Right hindlimb (tissue), 1 donor: ENCODE measurements around the gene FBXW7.

Experiments used
- DNase-seq: peaks from one replicate; pipeline ENCODE4 v3.0.0-alpha.2; 2018

The FBXW7 gene

GRCh38 chr4:152273343-152273742 lies 262.5 kb downstream of the FBXW7 start:
- no peak for DNase-seq
